Epithelial cell of proximal tubule (primary cell): ENCODE data around the gene SLC10A1. TPM values are rescaled to one million over a fixed set of nuclear protein-coding genes. Genes with fewer than 3 reads are reported as not detected.
"Not testable (repeated sequence)": the region's sequence is repeated elsewhere in the genome, so short reads cannot be mapped to it uniquely, and the experiment has no call there.

Experiments used
- DNase-seq: peaks from one replicate; pipeline ENCODE4 v3.0.0-alpha.2; 2011; ENCODE audit warnings: low read depth
- H3K4me3 ChIP-seq: 2 replicates; pipeline ENCODE4 v1.5.1; 2011; ENCODE audit warnings: low read depth, mild to moderate bottlenecking, low read length
- total RNA-seq: library from RNA; depleted of rRNA; stranded (reverse); fragments of >200 nt; gene quantifications from 2 replicates; pipeline ENCODE4 v1.2.3, GENCODE V29; 2015
- TF ChIP-seq, protein P1 (sequence below): conservative IDR thresholded peaks from 2 replicates; pipeline ENCODE4 v1.5.1; 2012; ENCODE audit warnings: low read depth, mild to moderate bottlenecking, low read length

Gene SLC10A1
- total RNA-seq, 1 donor from 2014 or later: not detected

DNA sequence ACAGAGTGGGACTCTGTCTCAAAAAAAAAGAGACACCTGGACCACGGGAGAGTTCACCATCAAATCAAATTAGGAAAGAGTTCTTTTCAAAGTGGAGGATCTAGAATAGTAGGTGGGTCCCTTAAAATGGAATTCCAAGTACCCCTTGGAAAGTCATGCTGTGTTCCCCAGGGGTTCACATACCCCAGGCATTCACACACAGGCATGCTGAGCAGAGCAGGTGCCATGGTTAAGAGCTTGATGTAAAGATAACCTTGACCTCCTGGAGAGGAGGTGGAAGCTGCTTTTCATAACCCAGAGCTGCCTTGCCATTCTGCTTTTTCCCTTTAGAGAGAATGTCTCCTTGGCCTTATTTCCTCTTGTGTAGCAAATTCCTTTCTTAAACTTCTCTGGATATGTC is 44.3 kb downstream of the SLC10A1 start:
- no peak for DNase-seq
- TF ChIP-seq, protein P1, sequence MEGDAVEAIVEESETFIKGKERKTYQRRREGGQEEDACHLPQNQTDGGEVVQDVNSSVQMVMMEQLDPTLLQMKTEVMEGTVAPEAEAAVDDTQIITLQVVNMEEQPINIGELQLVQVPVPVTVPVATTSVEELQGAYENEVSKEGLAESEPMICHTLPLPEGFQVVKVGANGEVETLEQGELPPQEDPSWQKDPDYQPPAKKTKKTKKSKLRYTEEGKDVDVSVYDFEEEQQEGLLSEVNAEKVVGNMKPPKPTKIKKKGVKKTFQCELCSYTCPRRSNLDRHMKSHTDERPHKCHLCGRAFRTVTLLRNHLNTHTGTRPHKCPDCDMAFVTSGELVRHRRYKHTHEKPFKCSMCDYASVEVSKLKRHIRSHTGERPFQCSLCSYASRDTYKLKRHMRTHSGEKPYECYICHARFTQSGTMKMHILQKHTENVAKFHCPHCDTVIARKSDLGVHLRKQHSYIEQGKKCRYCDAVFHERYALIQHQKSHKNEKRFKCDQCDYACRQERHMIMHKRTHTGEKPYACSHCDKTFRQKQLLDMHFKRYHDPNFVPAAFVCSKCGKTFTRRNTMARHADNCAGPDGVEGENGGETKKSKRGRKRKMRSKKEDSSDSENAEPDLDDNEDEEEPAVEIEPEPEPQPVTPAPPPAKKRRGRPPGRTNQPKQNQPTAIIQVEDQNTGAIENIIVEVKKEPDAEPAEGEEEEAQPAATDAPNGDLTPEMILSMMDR: no peak
- no peak overlapping the region for H3K4me3 ChIP-seq

DNA sequence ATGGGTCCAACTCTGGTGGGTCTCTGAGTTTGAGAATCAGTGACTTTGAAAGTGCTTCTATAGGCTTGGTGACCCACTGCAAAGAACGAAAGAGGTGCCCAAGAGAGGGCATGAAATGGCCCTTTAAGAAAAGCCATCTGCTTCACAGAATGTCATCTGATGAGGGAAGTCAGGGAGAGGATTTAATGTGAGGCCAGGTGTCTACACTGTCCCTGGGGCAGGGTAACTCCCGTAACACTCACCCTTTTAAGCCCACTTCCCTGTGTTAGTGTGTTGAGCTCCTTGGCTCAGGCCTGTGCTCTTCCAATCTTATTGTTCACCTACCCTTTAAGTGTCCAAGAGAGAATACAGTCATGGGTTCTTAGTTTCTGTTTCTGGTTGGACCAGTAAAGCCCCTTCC is 46.5 kb downstream of the SLC10A1 start:
- no peak overlapping the region for H3K4me3 ChIP-seq
- DNase-seq: no peak
- TF ChIP-seq, protein P1: no peak

DNA sequence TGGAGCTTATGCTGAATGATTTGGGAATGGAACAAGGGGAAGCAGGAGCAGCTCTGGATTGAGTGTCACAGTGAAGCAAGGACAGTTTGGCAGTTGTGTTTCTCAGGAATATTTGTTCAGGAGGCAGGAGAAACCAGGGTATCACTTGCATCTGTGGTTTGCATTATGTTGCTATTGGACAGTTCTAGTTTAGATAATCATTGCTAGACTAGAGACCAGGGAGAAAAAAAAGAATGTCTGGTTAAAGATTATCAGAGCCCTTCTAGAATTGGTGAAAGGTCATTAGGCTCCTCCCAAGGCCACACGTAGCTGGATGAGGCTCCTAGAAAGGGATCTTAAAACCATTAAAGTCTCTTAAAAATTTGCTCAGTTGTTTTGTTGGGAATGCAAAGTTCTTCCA is 47.1 kb downstream of the SLC10A1 start:
- H3K4me3 ChIP-seq: no peak overlapping the region
- TF ChIP-seq, protein P1: no peak
- DNase-seq: peak; percentile 59

DNA sequence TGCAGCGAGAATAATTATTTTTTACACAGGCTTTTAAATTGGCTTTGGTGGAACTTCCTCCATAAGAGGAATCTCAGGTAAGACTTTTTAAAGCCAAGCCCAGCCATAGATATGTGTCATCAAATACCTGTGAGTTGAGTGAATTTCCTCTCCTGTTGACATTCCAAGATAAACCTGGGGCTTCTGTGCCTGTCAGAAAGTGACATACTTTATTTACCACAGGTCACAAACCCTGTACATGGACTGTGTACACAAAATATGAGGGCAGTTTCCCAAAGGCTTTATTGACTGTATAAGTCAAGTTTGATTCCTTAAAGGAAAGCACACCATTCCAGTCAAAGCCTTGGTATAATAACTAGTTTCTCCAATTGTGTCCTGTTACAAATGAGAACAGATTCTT is 56.0 kb downstream of the SLC10A1 start:
- no peak overlapping the region for H3K4me3 ChIP-seq
- no peak for DNase-seq
- TF ChIP-seq, protein P1: no peak

DNA sequence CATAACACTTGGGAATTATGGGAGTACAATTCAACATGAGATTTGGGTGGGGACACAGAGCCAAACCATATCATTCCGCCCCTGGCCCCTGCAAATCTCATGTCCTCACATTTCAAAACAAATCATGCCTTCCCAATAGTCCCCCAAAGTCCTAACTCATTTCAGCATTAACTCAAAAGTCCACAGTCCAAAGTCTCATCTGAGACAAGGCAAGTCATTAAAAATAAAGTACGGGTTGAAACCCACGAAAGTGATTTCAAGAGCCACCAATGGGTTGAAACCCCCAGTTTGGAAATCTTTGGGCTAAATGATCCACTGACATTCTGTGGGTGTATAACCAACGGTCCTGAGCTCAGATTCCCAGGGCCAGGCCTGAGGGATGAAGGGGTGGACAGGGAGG is 60.6 kb downstream of the SLC10A1 start:
- not testable (repeated sequence) for H3K4me3 ChIP-seq, DNase-seq

DNA sequence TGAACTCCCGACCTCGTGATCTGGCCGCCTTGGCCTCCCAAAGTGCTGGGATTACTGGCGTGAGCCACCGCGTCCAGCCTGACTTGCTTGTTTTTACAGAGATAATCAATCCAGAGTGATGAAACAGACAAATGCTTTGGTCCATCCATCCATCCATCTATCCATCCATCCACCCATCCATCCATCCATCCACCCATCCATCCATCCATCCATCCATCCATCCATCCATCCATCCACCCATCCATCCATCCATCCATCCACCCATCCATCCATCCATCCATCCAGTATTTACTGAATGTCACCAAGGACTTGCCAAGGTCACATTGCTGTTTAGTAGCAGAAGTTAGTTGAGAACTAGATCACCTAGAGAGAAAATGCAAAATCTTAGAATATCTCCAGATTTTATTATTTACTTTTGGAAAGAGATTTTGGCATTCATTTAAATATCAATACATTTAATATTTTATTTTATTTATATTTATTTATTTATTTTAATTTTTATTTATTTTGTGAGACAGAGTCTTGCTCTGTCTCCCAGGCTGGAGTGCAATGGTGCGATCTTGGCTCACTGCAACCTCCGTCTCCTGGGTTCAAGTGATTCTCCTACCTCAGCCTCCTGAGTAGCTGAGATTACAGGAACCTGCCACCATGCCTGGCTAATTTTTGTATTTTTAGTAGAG is 65.0 kb downstream of the SLC10A1 start:
- H3K4me3 ChIP-seq, DNase-seq: not testable (repeated sequence)

DNA sequence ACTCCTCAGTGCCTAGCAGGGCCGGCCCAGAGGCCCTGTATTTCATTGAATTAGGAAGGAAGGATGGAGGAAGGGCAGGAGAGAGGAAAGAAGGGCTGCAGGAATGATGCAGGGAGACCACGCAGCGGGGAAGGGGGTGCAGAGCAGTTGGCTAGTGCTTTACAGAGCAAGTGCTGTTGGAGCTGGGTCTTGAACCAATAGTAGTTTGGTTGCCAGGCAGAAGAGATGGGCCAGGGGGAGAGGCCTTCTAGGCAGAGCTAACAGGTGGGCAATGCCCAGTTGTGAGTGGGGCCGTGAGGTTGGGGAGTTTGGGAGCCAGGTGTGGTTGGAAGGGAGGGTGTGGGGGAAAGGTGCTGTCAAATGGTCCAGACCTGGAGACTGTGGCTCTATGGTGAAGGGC is 69.2 kb downstream of the SLC10A1 start:
- TF ChIP-seq, protein P1: no peak
- H3K4me3 ChIP-seq: no peak overlapping the region
- no peak for DNase-seq

DNA sequence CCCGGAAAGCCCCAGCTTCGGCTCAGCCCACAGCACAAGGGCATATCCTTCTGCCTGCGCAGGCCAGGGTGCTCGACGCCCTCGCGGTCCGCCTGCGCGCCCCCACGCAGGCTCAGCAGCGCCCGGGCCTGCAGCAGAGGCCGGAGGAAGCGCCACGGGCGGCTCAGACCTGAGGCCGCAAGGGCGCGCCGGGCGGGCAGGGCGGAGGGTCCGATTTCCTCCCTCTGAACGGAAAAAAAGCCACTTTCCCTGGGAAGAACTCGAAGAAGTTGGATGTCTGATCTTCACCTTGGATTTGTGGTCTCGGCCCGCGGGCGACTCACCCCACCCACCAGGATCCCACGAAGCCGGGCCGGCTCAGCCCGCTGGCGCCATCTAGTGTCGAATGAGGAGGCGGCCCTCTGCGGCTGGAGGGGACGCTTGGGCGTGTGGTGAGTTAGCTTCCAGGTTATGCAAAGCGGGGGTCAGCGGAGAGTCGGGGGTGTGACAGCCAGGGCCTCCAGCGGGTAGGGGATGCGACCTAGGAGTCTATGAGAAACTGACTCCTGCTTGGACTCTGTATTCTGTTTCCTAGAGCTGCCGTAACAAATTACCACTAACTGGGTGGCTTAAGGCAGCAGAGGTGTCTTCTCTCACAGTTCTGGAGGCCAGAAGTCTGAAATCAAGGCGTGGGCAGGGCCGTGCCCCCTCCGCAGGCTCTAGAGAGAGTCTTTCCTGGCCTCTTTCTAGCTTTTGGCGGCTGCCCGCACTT is 70.1 kb downstream of the SLC10A1 start:
- DNase-seq: no peak
- TF ChIP-seq, protein P1: peak; percentile 95
- H3K4me3 ChIP-seq: peak overlapping the region; percentile 43
